Tibial artery (tissue), 4 donors: Measurements from ENCODE around the gene RPL32.

Source experiments
- DNase-seq, 2 donors: peaks; one replicate each; pipeline ENCODE4 v3.0.0-alpha.2; 2019
- H3K27ac ChIP-seq, 2 donors: fragments of 200-600 bp; sonication (generic) in 1 of 2; 1 replicate in 1 of 2; 2 replicates in 1 of 2; pipeline ENCODE4 v1.5.1; 2018 to 2019; ENCODE audit warnings: mild to moderate bottlenecking in 1 of 2
- H3K27me3 ChIP-seq, 2 donors: fragments of 200-600 bp; sonication (generic) in 1 of 2; one replicate each; pipeline versions ENCODE4 v1.5.1 to v1.6.0; 2016 to 2019
- H3K36me3 ChIP-seq, 3 donors: fragments of 200-600 bp; sonication (generic) in 2 of 3; one replicate each; pipeline ENCODE4 v1.5.1; 2016 to 2019; ENCODE audit warnings: mild to moderate bottlenecking in 2 of 3
- H3K4me1 ChIP-seq, 4 donors: fragments of 200-600 bp; sonication (generic) in 2 of 4; 1 replicate in 3 of 4; 2 replicates in 1 of 4; pipeline ENCODE4 v1.5.1; 2016 to 2019
- H3K4me3 ChIP-seq, 2 donors: fragments of 200-600 bp; sonication (generic) in 1 of 2; 1 replicate in 1 of 2; 2 replicates in 1 of 2; pipeline ENCODE4 v1.5.1; 2018 to 2019; ENCODE audit warnings: mild to moderate bottlenecking in 2 of 2
- H3K9me3 ChIP-seq, 3 donors: fragments of 200-600 bp; sonication (generic) in 1 of 3; one replicate each; pipeline ENCODE4 v1.5.1; 2016 to 2019
- CTCF ChIP-seq, 2 experiments: fragments of 200-600 bp in 1 of 2; fragments of 450-650 bp in 1 of 2; IDR thresholded peaks; one replicate each; pipeline ENCODE4 v1.5.1; 2017 to 2019; ENCODE audit warnings: antibody characterized with exemption in 2 of 2, mild to moderate bottlenecking in 1 of 2, moderate library complexity in 1 of 2
- intact Hi-C: fragments of 100-400 bp; cut with DNase I; formaldehyde crosslinking; loops from one replicate; pipeline ENCODE4 v1.15.0; 2023; ENCODE audit warnings: low total_unique reads

Gene RPL32

DNA sequence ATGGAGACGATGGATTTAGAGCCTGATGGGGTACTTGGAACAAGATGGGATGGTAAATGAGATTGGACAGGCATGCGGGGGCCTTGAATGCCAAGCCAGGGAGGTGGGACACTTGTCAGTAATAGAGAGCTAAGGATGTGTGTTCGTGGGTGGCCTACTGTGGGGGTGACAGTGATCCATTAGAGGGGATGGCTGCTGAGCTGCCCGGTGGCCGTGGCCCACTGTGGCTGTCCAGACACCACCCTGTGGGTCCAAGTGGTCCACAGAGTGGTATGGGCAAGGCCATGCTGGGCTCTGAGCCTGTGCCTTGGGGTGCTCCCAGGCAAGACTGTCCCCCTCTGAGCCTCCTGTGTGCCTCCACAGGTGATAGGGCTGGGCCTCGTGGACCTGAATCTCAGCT is 27.4 kb downstream of the RPL32 start:
- intact Hi-C loops: no loop called here
- H3K36me3 ChIP-seq: peaks cover 41 to 62% (median 57%) of the 10 kb centered on the region in 3 donors
- H3K27me3 ChIP-seq: no peaks in the 10 kb centered on the region
- no peaks in the 10 kb centered on the region for H3K9me3 ChIP-seq
- no peak overlapping the region for H3K27ac ChIP-seq
- no peak for TF ChIP-seq CTCF (IDR thresholded peaks at IDR 0.05)
- peaks cover 0 to 20% (median 12%) of the 10 kb centered on the region in 4 donors for H3K4me1 ChIP-seq
- DNase-seq: no peak
- H3K4me3 ChIP-seq: no peak overlapping the region

DNA sequence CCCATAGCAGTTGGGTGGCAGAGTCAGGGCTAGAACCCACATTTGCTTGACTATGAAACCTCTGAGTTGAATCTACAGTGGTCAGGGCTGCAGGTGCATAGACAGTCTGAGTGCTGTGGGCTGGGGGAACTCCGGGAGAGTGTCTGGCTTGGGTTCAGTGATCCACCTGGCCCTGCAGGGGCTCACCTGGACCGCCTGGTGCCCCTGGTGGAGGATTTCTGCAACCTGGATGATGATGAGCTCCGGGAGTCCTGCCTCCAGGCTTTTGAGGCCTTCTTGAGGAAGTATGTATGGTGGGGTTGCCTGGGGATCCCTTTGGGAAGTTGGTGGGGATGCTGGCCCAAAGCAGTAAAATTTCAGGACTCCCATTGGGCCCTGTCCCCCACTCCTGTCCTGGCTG is 28.6 kb downstream of the RPL32 start:
- TF ChIP-seq CTCF (IDR thresholded peaks at IDR 0.05): no peak
- Histone ChIP-seq H3K4me1 (peaks cover 0 to 27% (median 17%) of the 10 kb centered on the region in 4 donors), H3K9me3 (no peaks in the 10 kb centered on the region), H3K27ac (no peak overlapping the region), H3K27me3 (no peaks in the 10 kb centered on the region), H3K36me3 (peaks cover 31 to 54% (median 49%) of the 10 kb centered on the region in 3 donors), H3K4me3 (no peak overlapping the region)
- intact Hi-C loops: no loop called here
- DNase-seq: no peak

GRCh38 chr3:12810961-12811360 is 30.4 kb downstream of the RPL32 start:
- no peaks in the 10 kb centered on the region for H3K27me3 ChIP-seq
- DNase-seq: no peak
- intact Hi-C loops: loop anchor here (2.0 kb wide), 1 partner anchor 30 kb away; the partner anchor contains the start of gene RPL32
- peaks cover 0 to 41% (median 20%) of the 10 kb centered on the region in 4 donors for H3K4me1 ChIP-seq
- peaks cover 12 to 51% (median 30%) of the 10 kb centered on the region in 3 donors for H3K36me3 ChIP-seq
- peak overlapping the region in 1 of 2 donors; percentile 54 for H3K4me3 ChIP-seq
- TF ChIP-seq CTCF (IDR thresholded peaks at IDR 0.05): no peak
- no peaks in the 10 kb centered on the region for H3K9me3 ChIP-seq
- peak overlapping the region; percentile 46 to 84 for H3K27ac ChIP-seq

DNA sequence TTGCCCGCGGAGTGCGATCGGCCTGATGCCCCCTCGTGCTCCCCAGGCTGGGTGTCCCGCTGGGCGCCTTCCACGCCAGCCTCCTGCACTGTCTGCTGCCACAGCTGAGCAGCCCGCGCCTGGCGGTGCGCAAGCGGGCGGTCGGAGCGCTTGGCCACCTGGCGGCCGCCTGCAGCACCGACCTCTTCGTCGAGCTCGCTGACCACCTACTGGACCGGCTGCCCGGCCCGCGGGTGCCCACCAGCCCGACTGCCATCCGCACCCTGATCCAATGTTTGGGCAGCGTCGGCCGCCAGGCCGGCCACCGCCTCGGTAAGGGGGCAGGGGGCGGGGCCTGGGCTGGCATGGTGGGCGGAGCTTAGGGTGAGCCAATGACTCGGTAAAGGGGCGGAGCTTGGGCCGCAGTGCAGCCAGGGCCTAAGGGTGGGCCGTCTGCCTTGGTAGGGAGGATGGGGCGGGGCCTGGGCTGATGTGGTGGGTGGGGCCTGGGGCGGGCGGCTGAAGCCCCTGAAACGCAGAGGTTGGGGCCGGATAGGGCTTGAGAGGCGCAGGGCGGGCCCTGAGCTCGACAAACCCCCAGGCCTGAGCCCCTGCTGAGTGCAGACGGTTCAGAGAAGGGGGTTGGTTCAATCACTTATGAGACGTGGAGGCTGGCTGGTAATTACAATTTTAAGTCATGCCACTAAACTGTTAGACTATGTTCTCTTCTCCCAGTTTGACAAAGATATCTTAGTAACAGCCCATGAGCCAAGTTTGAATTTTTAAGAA is 31.2 kb downstream of the RPL32 start:
- DNase-seq: peak; percentile 98
- no peaks in the 10 kb centered on the region for H3K9me3 ChIP-seq
- TF ChIP-seq CTCF (IDR thresholded peaks at IDR 0.05): peak; percentile 87 to 96
- peak overlapping the region; percentile 54 to 56 for H3K4me3 ChIP-seq
- no peaks in the 10 kb centered on the region for H3K27me3 ChIP-seq
- peaks cover 0 to 41% (median 20%) of the 10 kb centered on the region in 4 donors for H3K4me1 ChIP-seq
- peaks cover 8 to 51% (median 23%) of the 10 kb centered on the region in 3 donors for H3K36me3 ChIP-seq
- peak overlapping the region; percentile 46 to 84 for H3K27ac ChIP-seq
- intact Hi-C loops: loop anchor here (2.0 kb wide), 1 partner anchor 31 kb away; the partner anchor contains the start of gene RPL32

DNA sequence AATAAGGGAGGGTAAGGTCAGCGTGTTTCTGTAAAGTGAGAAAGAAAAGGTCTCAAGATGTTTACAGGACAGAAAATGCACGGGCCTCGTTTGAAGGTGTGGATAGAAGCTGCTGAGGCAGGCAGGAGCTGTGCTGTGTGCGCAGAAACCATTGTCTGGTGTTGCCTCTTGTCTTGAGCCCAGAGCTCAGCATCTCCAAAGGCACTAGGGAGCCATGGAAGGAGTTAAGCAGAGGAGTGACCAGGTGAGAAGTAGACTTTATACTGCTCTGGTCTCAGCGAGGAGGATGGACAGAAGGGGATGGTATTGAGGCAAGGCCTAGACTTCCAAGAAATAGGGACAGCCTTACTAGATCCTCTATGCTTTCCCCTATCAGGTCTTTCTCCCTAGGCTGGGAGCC is 31.9 kb downstream of the RPL32 start:
- intact Hi-C loops: no loop called here
- Histone ChIP-seq H3K4me3 (peak overlapping the region; percentile 54 to 56), H3K27me3 (no peaks in the 10 kb centered on the region), H3K9me3 (no peaks in the 10 kb centered on the region), H3K36me3 (peaks cover 4 to 51% (median 22%) of the 10 kb centered on the region in 3 donors), H3K4me1 (peaks cover 0 to 41% (median 20%) of the 10 kb centered on the region in 4 donors), H3K27ac (peak overlapping the region; percentile 46 to 84)
- no peak for TF ChIP-seq CTCF (IDR thresholded peaks at IDR 0.05)
- no peak for DNase-seq
